SU-DHL-6 (cell line): Measurements from ENCODE around the gene CHRNB4.

Source experiments
- H2AFZ ChIP-seq: fragments of 200-600 bp; sonication (generic); 2 replicates; pipeline ENCODE4 v1.6.1; 2014; ENCODE audit warnings: low read depth, mild to moderate bottlenecking, moderate library complexity, mixed read lengths, antibody characterized with exemption, low read length; ENCODE audit not compliant: severe bottlenecking
- H3F3A ChIP-seq: fragments of 200-600 bp; shearing (Covaris generic); 2 replicates; pipeline ENCODE4 v1.6.0; 2016; ENCODE audit warnings: antibody characterized with exemption, mild to moderate bottlenecking; ENCODE audit not compliant: insufficient read depth
- H3K27ac ChIP-seq: fragments of 200-600 bp; sonication (generic); 2 replicates; pipeline ENCODE4 v1.5.1; 2016; ENCODE audit warnings: low read depth, mild to moderate bottlenecking, low read length, moderate library complexity, mixed read lengths
- H3K27me3 ChIP-seq: fragments of 200-600 bp; sonication (generic), shearing (Covaris generic); 2 replicates; pipeline ENCODE4 v1.6.0; 2014; ENCODE audit warnings: mild to moderate bottlenecking, low read length
- H3K36me3 ChIP-seq: fragments of 200-600 bp; sonication (generic); 2 replicates; pipeline ENCODE4 v1.6.1; 2014; ENCODE audit warnings: mild to moderate bottlenecking, low read length, mixed read lengths
- H3K4me2 ChIP-seq: fragments of 300-600, 200-600 bp; shearing (Covaris generic), sonication (generic); 2 replicates; pipeline ENCODE4 v1.6.0; 2014; ENCODE audit warnings: low read length, low read depth, mild to moderate bottlenecking; ENCODE audit not compliant: poor library complexity, severe bottlenecking
- H3K4me3 ChIP-seq: fragments of 200-600 bp; sonication (generic); 2 replicates; pipeline ENCODE4 v1.5.1; 2014; ENCODE audit warnings: antibody characterized with exemption, low read length, mild to moderate bottlenecking, mixed read lengths; ENCODE audit not compliant: insufficient read depth, poor library complexity, severe bottlenecking
- H3K79me2 ChIP-seq: fragments of 200-600 bp; sonication (generic); 2 replicates; pipeline ENCODE4 v1.6.1; 2014; ENCODE audit warnings: mild to moderate bottlenecking, low read length, moderate library complexity; ENCODE audit not compliant: insufficient read depth
- H3K9ac ChIP-seq: fragments of 200-600 bp; sonication (generic); 2 replicates; pipeline ENCODE4 v1.7.0; 2014; ENCODE audit warnings: mild to moderate bottlenecking, low read length
- H3K9me2 ChIP-seq: fragments of 200-600 bp; sonication (generic); replicated peaks from 2 replicates; pipeline ENCODE4 v1.6.1; 2014; ENCODE audit warnings: low read length; ENCODE audit not compliant: insufficient read depth
- H3K9me3 ChIP-seq: fragments of 200-600 bp; sonication (generic); 2 replicates; pipeline ENCODE4 v1.6.1; 2014; ENCODE audit warnings: low read length, mixed read lengths; ENCODE audit not compliant: insufficient read depth
- H4K20me1 ChIP-seq: fragments of 200-600 bp; sonication (generic); 2 replicates; pipeline ENCODE4 v1.6.1; 2014; ENCODE audit warnings: low read depth, mild to moderate bottlenecking, antibody characterized with exemption, low read length, moderate library complexity, mixed read lengths
- CTCF ChIP-seq: fragments of 200-600 bp; sonication (generic); IDR thresholded peaks from one replicate; pipeline ENCODE4 v1.5.1; 2017; ENCODE audit warnings: antibody characterized with exemption, mild to moderate bottlenecking, low read length, moderate library complexity; ENCODE audit not compliant: insufficient read depth, poor library complexity, severe bottlenecking
- EZH2phosphoT487 ChIP-seq: fragments of 200-600 bp; sonication (generic), shearing (Covaris generic); conservative IDR thresholded peaks from 2 replicates; pipeline ENCODE4 v1.6.1; 2018; ENCODE audit warnings: mild to moderate bottlenecking, antibody characterized with exemption, low read length, moderate library complexity, mixed read lengths

Gene CHRNB4

GRCh38 chr15:78605680-78606079 is 35.3 kb downstream of the CHRNB4 start:
- Histone ChIP-seq H3K9me2 (no peaks in the 10 kb centered on the region), H3K27me3 (no peaks in the 10 kb centered on the region), H3K79me2 (no peaks in the 10 kb centered on the region), H3K36me3 (no peaks in the 10 kb centered on the region), H3K27ac (no peak overlapping the region), H3F3A (no peaks in the 10 kb centered on the region), H4K20me1 (no peaks in the 10 kb centered on the region), H3K9me3 (no peaks in the 10 kb centered on the region), H3K9ac (no peak overlapping the region), H2AFZ (no peak overlapping the region), H3K4me2 (no peak overlapping the region), H3K4me3 (no peak overlapping the region)
- TF ChIP-seq CTCF (no peak), EZH2phosphoT487 (no peak)

GRCh38 chr15:78605201-78605600 is 35.8 kb downstream of the CHRNB4 start:
- H3K36me3 ChIP-seq, result no peaks in the 10 kb centered on the region
- no peak overlapping the region for H3K4me3 ChIP-seq
- TF ChIP-seq EZH2phosphoT487 (no peak), CTCF (no peak)
- H3K4me2 ChIP-seq, result no peak overlapping the region
- H3F3A ChIP-seq, result no peaks in the 10 kb centered on the region
- no peaks in the 10 kb centered on the region for H3K9me2 ChIP-seq
- H4K20me1 ChIP-seq, result no peaks in the 10 kb centered on the region
- no peak overlapping the region for H3K9ac ChIP-seq
- H3K27me3 ChIP-seq, result no peaks in the 10 kb centered on the region
- H2AFZ ChIP-seq, result no peak overlapping the region
- H3K27ac ChIP-seq, result no peak overlapping the region
- no peaks in the 10 kb centered on the region for H3K9me3 ChIP-seq
- no peaks in the 10 kb centered on the region for H3K79me2 ChIP-seq

- Histone ChIP-seq H3K4me2 (no peak overlapping the region), H2AFZ (no peak overlapping the region), H3K9me3 (no peaks in the 10 kb centered on the region), H3K9ac (no peak overlapping the region), H4K20me1 (no peaks in the 10 kb centered on the region), H3K27ac (no peak overlapping the region), H3K4me3 (no peak overlapping the region), H3K27me3 (no peaks in the 10 kb centered on the region), H3F3A (no peaks in the 10 kb centered on the region), H3K79me2 (no peaks in the 10 kb centered on the region), H3K9me2 (no peaks in the 10 kb centered on the region), H3K36me3 (no peaks in the 10 kb centered on the region)
- TF ChIP-seq CTCF, result no peak
- no peak for TF ChIP-seq EZH2phosphoT487
These were observed 36.6 kb downstream of the CHRNB4 start for GRCh38 chr15:78604420-78604819.

- H3K9me3 ChIP-seq, result no peaks in the 10 kb centered on the region
- no peak overlapping the region for H2AFZ ChIP-seq
- no peaks in the 10 kb centered on the region for H3K36me3 ChIP-seq
- no peak overlapping the region for H3K9ac ChIP-seq
- H3K4me2 ChIP-seq, result no peak overlapping the region
- H3K79me2 ChIP-seq, result no peaks in the 10 kb centered on the region
- no peaks in the 10 kb centered on the region for H3F3A ChIP-seq
- no peak overlapping the region for H3K27ac ChIP-seq
- H3K9me2 ChIP-seq, result no peaks in the 10 kb centered on the region
- TF ChIP-seq CTCF (no peak), EZH2phosphoT487 (no peak)
- no peaks in the 10 kb centered on the region for H4K20me1 ChIP-seq
- no peak overlapping the region for H3K4me3 ChIP-seq
- no peaks in the 10 kb centered on the region for H3K27me3 ChIP-seq
These were observed 37.5 kb downstream of the CHRNB4 start for GRCh38 chr15:78603467-78603866.
